GM19025 (cell line): ENCODE data around the gene AOC1.

Experiments
- ATAC-seq: cut with Tn5 transposase; IDR thresholded peaks from one replicate; pipeline ENCODE4 v1.9.1; 2021; ENCODE audit warnings: mild to moderate bottlenecking, low read depth, moderate library complexity; ENCODE audit not compliant: unreplicated experiment

AOC1 gene

DNA sequence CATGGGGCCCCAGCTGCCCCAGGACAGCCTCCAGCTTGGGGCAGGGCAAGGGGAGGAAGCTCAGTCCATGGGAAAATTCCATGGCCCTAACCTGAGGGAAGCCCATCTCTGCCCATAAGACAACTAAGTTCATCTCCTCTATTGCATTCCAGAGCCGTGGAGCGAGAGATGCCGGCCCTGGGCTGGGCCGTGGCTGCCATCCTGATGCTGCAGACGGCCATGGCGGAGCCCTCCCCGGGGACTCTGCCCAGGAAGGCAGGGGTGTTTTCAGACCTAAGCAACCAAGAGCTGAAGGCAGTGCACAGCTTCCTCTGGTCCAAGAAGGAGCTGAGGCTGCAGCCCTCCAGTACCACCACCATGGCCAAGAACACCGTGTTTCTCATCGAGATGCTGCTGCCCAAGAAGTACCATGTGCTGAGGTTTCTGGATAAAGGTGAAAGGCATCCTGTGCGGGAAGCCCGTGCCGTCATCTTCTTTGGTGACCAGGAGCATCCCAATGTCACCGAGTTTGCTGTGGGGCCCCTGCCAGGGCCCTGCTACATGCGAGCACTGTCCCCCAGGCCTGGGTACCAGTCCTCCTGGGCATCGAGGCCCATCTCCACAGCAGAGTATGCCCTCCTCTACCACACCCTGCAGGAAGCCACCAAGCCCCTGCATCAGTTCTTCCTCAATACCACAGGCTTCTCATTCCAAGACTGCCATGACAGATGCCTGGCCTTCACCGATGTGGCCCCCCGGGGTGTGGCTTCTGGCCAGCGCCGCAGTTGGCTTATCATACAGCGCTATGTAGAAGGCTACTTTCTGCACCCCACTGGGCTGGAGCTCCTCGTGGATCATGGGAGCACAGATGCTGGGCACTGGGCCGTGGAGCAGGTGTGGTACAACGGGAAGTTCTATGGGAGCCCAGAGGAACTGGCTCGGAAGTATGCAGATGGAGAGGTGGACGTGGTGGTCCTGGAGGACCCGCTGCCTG, 4.3 kb downstream of the AOC1 start:
- no peak for ATAC-seq

DNA sequence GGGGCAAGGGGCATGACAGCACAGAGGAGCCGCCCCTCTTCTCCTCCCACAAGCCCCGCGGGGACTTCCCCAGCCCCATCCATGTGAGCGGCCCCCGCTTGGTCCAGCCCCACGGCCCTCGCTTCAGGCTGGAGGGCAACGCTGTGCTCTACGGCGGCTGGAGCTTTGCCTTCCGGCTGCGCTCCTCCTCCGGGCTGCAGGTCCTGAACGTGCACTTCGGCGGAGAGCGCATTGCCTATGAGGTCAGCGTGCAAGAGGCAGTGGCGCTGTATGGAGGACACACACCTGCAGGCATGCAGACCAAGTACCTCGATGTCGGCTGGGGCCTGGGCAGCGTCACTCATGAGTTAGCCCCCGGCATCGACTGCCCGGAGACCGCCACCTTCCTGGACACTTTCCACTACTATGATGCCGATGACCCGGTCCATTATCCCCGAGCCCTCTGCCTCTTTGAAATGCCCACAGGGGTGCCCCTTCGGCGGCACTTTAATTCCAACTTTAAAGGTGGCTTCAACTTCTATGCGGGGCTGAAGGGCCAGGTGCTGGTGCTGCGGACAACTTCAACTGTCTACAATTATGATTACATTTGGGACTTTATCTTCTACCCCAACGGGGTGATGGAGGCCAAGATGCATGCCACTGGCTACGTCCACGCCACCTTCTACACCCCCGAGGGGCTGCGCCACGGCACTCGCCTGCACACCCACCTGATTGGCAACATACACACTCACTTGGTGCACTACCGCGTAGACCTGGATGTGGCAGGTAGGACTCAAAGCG, 5.1 kb downstream of the AOC1 start:
- no peak for ATAC-seq

DNA sequence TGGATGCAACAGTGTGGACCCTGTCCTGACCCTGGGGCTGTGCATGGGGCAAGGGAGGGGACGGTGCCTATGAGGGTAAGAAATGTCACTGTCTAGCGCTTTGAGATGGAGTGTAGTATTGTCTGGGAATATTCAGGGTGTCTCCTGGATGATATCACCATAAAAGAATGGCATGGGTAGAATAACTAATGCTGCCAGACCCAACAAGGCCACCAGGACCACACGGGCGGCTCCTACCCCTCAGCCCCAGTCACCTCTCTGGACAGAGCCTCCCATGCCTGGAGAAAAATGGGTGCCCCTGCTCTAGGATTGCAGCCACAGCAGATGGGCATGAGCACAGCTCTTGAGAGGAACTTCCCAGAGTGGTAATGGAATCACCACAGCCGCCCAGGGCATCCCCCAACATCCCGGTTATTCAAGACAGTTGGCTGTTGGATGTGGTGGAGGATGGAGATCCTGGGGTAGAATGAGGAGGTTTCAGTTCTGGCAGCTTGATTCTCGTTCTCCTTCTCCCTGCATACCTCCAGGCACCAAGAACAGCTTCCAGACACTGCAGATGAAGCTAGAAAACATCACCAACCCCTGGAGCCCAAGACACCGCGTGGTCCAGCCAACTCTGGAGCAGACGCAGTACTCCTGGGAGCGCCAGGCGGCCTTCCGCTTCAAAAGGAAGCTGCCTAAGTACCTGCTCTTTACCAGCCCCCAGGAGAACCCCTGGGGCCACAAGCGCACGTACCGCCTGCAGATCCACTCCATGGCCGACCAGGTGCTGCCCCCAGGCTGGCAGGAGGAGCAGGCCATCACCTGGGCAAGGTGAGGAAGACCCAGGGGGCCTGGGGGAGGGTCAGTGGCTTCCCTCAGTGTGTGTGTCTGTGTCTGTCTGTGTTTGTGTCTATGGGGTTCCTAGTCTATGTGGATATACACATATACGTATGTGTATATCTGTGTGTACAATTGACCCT, 6.2 kb downstream of the AOC1 start:
- ATAC-seq: no peak

DNA sequence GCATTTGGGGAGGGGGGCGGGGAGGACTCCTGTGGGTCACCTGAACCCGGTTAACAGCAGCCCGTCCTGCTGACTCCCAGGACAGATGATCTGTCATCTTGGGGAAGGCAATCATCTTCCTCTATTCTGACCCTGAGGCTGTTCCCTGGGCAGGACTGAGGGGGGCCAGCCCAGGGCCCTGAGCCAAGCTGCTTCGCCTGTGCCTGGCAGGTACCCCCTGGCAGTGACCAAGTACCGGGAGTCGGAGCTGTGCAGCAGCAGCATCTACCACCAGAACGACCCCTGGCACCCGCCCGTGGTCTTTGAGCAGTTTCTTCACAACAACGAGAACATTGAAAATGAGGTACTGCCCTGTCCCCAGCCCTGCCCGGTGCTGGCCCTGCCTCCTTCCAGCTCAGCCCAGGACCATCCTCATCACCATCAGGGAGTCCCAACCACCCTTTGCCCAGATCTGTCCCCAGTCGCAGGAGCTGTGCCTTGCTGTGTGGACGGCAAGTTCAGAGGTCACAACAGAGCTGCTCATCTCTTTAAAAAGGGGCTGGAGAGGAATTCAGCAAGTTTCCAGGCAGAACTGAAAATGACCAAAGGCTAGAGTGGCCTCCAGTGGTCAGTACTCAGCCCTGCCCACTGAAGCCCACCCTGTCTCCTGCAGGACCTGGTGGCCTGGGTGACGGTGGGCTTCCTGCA, 8.1 kb downstream of the AOC1 start:
- no peak for ATAC-seq

DNA sequence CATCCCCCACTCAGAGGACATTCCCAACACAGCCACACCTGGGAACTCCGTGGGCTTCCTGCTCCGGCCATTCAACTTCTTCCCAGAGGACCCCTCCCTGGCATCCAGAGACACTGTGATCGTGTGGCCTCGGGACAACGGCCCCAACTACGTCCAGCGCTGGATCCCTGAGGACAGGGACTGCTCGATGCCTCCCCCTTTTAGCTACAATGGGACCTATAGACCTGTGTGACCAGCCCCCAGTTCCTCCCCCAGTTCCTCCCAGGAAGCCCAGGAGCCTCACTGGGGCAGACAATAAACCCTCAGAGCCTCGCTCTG, 8.6 kb downstream of the AOC1 start:
- no peak for ATAC-seq

DNA sequence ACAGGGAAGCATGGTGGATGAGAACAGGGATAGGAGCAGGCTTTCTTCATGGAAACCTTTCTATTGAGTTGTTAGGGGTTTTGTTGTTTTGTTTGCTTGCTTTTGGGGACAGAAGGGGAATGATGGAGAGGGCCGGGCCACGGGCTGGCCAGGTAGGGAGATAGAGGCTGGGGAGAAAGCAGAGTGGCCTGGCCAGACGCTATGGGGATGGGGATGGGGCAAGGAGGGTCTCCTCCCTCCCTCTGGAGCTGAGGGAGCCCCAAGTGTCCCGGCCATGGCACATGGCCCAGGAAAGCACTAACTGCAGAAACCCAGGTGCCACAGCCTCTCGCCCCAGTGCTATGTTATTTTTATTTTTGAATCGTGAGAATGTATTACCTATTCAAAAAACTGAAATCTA, 10.0 kb downstream of the AOC1 start:
- no peak for ATAC-seq

DNA sequence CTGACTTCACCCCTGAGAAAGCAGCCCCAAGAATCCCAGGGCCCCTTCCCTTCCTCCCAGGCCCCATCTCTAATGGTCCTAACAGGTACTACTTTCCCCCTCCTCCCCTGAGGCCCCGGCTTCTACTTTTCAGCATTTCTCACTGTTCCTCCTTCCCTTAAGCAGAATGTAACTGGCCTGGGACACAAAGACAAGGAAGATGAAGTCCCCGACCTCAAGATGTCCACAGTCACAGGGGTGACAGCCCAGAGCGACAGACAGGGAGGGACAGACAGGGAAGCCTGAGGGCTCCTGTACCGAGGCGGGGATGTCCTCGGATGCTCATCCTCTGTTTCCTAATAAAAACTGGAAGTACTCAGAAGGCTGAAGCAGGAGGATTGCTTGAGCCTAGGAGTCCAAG, 11.6 kb downstream of the AOC1 start:
- no peak for ATAC-seq

DNA sequence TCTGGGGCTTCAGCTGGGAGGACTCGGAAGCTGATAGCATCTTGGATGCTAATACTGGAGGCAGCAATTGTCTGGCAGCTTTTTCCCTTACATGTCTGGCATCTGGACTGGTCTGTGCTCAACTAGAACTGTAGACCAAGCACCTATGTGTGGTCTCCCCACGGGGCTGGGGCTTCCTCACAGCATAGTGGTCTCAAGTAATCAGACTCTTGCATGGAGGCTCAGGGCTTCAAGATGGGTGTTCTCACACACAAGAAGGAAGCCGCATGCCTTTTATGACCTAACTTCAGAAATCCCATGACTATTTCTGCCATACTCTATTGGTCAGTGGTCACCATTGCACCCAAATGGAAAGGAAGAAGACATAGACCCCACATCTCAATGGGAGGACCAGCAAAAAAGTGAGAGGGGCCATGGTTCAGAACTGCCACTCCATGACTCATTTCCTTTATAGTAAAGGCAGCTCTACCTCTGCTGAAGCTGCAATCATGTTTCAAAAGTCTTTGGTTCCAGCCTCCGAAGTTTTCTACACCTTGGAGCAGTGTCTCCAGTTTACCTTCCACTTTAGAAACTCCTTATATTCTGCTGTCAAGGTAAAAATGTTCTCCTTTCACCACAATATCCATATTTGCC, 14.7 kb downstream of the AOC1 start:
- ATAC-seq: no peak

DNA sequence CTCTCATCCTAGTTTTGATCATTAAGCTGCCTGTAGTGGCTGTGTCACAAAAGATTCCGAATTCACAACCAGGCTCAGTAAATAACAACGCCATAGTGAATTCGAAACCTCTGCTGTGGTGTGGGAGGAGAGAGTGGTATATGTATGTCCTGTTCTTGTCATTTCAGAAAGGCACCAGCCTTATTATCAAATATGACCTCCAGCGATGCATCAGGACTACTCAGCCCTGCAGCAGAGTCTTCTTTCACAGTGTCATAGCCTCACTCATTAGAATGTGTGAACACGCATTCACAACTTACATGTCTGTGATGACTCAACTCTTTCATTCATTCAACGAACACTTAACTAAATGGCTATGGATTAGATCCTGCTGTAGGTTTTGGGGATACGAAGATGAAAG, 15.3 kb downstream of the AOC1 start:
- ATAC-seq: peak; percentile 75

DNA sequence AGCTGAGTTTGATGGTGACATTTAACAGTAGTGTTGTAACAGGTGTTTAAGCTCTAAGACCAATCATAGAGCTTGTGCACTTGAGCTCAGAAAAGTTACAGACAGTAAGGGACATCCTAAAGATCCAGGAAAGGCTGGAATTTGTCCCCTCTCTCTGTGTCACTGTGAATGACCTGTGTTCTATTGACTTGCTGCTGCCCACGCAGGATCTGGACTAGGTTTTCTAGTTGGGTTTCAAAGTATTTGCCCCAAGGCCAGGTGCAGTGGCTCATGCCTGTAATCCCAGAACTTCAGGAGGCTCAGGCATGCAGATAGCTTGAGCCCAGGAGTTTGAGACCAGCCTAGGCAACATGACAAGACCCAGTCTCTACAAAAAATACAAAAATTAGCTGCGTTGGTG, 17.1 kb downstream of the AOC1 start:
- ATAC-seq: no peak

DNA sequence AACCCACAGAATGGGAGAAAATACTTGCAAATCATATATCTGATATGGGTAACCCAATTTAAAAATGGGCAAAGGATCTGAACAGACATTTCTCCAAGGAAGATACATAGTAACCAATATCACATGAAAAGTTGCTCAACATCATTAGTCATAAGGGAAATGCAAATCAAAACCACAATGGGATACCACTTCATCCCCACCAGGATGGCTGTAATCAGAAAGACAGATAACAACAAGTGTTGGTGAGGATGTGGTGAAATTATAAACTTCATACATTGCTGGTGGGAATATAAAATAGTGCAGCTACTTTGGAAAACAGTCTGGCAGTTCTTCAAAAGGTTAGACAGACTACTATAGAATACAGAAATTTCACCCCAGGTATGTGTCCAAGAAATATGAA, 19.3 kb downstream of the AOC1 start:
- no peak for ATAC-seq

DNA sequence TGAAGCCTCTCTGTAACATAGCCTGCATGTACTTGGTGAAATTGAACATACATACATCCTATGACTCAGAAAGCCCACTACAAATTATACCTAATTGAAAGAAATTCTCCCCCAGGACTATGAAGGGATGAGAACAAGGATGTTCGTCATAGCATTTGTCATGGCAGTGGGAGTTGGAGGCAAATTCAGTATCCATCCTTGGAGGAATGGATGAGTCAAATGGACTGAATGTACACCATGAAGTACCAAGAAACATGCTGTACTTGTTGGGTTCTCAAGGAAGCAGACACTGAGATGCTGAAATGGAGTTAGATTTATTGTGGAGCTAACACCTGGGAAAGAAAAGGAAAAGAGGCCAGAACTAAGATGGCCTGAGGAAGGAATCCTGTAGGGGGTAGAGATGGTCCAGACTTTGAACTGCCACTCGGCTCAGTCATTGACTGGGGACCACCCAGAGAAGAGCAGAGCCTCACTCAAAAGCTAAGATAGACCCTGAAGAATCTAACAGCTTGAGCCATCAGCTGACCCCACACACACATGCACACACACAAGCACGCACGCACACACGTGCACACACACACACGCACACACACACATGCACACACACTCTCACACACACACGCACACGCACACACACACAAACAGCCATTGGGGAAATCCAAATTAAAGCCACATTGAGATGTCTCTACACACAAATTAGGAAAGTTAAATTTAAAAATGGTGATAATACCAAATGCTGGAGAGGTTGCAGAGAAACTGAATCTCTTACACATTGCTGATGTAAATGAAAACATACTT, 22.3 kb downstream of the AOC1 start:
- ATAC-seq: no peak

DNA sequence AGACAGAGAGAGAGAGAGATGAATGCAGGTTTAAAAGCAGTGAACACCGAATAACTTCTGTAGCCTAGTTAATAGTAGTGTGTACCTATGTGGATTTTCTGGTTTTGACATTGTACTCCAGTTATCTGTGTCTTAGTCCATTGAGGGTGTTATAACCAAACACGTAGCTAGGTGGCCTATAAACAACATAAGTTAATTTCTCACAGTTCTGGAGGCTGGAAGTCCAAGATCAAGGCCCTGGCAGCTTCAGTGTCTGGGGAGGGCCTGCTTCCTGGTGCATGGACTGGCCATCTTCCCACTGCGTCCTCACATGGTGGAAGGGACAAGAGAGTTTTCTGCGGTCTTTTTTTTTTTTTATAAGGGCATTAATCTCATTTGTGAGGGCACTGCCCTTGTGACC, 23.5 kb downstream of the AOC1 start:
- no peak for ATAC-seq

DNA sequence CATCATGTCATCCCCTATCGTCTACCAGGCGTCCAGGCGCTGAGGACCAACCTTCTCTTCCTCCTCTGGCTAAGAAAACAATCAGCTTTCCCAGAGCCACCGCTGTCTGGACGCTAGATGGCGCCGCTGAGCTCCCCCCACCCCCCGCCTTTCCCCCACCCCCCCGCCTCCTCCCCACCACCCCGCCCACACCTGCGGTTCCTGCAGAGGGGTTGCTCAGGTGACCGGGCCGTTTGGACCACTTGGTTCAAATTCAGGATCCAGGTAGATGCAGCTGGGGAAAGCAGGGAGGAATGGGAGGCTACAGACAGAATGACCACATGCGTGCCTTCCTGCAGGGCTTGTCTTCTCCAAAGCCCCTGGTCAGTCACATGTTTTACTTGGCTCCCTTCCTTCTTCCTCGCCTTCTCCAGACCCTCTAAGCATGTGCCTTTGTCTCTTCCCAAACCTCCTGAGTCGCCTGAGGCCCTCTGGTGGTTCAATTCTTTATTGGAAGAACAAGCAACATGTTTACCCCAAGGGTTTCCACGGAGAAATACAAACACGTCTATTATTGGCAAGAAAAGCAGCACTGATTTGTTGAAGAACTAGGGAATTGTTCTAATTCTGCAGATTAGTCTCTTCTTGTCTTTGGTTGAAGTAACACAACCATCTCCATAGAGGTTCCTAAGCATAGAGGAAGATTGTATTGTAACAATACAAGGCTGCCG, 24.7 kb downstream of the AOC1 start:
- no peak for ATAC-seq

DNA sequence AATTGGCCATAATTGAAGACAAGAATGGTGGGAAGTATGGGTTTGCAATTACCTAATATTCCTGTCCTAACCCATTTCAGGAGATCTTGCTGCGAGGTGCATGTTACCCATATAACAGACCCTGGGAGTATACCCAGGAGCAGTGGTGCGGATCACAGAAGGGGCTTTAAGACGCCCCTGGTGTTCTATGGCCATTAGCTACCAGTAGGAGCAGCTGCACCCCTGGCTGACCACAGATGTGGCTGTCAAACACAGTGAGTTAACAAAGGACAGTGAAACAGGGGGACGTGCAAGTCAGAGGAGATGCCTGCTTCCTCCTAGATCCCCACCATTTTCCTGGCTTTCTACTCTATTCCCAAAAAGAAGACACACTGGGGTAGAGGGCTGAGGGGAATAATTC, 25.2 kb downstream of the AOC1 start:
- ATAC-seq: no peak

DNA sequence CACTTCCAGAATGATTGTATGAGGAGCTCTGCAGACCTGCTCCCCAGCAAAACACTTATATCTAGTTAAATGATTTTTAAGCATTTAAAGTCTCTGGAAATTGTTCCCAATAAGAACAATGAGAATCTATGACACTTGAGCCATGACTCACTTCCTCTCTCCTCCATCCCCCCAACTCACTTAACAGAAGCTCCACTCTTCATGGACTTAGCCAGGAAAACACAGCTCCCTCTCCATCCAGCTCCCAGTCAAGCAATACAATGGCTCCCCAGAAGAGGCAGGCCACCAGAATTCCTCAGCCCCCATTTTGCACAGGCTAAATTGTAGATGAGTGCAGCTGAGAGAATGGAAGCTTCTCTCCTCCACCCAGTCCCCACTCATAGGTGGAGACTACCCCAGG, 27.0 kb downstream of the AOC1 start:
- no peak for ATAC-seq

DNA sequence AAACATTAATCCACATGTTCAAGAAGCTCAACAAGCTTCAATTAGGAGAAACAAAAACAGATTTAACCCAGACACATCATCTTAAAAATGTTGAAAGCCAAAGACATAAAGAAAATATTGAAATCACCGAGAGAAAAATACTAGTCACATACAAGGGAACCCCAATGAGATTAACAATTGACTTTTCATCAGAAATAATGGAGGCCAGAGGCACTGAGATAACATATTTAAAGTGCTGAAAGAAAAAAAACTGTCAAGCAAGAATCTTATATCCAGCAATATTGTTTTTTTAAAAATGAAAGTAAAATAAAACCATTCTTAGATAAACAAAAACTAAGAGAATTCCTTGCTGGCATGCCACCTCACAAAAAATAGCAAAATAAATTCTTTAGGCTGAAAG, 28.9 kb downstream of the AOC1 start:
- no peak for ATAC-seq

DNA sequence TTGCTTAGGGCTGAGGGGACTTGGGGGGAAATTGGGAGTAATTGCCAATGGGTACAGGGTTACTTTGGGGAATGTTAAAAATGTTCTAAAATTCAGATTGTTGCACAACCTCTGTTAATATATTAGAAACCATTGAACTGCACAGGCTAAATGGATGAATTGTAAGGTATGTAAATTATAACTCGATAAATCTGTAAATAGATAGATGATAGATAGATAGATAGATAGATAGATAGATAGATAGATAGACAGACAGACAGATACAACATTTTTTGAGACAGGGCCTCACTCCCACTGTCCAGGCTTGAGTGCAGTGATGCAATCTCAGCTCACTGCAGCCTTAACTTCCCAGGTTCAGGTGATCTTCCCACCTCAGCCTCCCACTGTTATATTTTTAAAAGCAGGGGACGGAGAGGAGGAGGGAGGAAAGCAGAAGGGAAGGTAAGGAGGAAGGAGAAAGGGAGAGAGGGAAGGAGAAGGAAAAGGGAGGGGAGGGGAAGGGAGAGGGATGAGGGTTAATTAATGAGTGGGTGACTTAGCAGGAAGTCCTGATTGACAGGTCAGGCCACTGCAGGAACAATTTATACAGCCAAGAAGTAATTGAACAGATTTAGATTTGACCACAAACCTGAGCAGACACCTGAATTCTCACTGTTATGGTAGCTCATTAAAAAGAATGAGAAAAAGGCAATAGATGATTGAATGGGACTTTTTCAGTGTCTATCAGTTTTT, 38.7 kb downstream of the AOC1 start:
- no peak for ATAC-seq
